ENCODE results near the gene MUL1. TPM values are rescaled to one million over a fixed set of nuclear protein-coding genes. Genes with fewer than 3 reads are reported as not detected.
A peak's percentile ranks its signal among the peaks of the same experiment; 100 is the strongest.
"Not testable (repeated sequence)": the region's sequence is repeated elsewhere in the genome, so short reads cannot be mapped to it uniquely, and the experiment has no call there.

The MUL1 gene
- total and polyA plus RNA-seq, 2 experiments from 2014 or later, result 50.6 to 50.7 TPM

GRCh38 chr1:20499105-20499504 is 8.8 kb downstream of the MUL1 start:
- no peaks in the 10 kb centered on the region for H3K9me2 ChIP-seq (ENCODE audit: insufficient read depth)
- 66 to 69% methylated on average over 5 of the region's 5 CpGs for WGBS, 2 experiments (ENCODE audit: low coverage in 1 of 2, low lambda C conversion rate in 2 of 2, missing lambda C conversion rate in 2 of 2)
- in situ Hi-C loops (cut with MboI), result no loop called here

DNA sequence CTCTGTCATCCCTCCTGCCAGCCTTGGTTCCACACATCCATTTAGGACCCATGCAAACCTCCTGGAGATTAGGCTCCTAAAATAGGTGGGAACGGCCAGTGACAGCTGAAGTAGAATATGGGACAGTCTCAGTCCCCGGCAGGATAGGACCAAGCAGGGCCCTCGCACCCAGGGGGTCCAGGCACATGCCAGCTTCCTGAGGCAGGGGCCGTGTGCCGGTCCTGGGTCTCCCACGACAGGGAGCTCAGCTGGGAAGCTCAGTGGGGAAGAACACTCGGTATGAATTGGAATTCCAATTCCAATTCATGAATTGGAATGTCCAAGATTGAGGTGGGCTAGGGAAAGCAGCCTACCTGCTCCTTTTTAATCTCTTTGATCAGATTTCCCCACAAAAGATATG is 9.8 kb downstream of the MUL1 start:
- in situ Hi-C loops (cut with MboI), result no loop called here
- Histone ChIP-seq H3K27ac (no peak overlapping the region), H2AFZ (no peak overlapping the region), H3K4me2 (ENCODE audit: unreplicated experiment) (no peak overlapping the region), H3F3A (ENCODE audit: insufficient read depth) (peaks cover 44% of the 10 kb centered on the region), H3K4me1 (ENCODE audit: insufficient read depth) (peaks cover 27% of the 10 kb centered on the region), H3K9me2 (ENCODE audit: insufficient read depth) (no peaks in the 10 kb centered on the region), H3K27me3 (replicated peaks; ENCODE audit: insufficient read depth) (no peaks in the 10 kb centered on the region), H4K20me1 (ENCODE audit: insufficient read depth) (no peaks in the 10 kb centered on the region), H3K9me3 (ENCODE audit: low read depth) (no peaks in the 10 kb centered on the region), H3K36me3 (ENCODE audit: low read depth) (peaks cover 5% of the 10 kb centered on the region), H3K4me3 (no peak overlapping the region), H3K9ac (no peak overlapping the region), H3K79me2 (ENCODE audit: insufficient read depth) (peaks cover 5% of the 10 kb centered on the region; the same call in 1 of the 2 replicates)
- no peak for TF ChIP-seq EZH2phosphoT487 (IDR thresholded peaks at IDR 0.05; ENCODE audit: insufficient read depth, low read depth)
- no peak for TF ChIP-seq EZH2 (IDR thresholded peaks at IDR 0.05; ENCODE audit: insufficient read depth, poor library complexity, severe bottlenecking)
- WGBS, 2 experiments (ENCODE audit: low coverage in 1 of 2, low lambda C conversion rate in 2 of 2, missing lambda C conversion rate in 2 of 2), result 73 to 79% methylated on average over 7 of the region's 7 CpGs
- DNase-seq, result no peak

More at GRCh38 chr1:20499105-20499504, 8.8 kb downstream of the MUL1 start:
- Histone ChIP-seq H3K36me3 (ENCODE audit: low read depth) (peaks cover 5% of the 10 kb centered on the region), H3F3A (ENCODE audit: insufficient read depth) (peaks cover 37% of the 10 kb centered on the region), H3K4me3 (no peak overlapping the region), H3K79me2 (ENCODE audit: insufficient read depth) (peaks cover 15% of the 10 kb centered on the region), H3K27me3 (replicated peaks; ENCODE audit: insufficient read depth) (no peaks in the 10 kb centered on the region), H3K4me2 (ENCODE audit: unreplicated experiment) (no peak overlapping the region), H3K27ac (no peak overlapping the region), H3K9me3 (ENCODE audit: low read depth) (no peaks in the 10 kb centered on the region), H3K4me1 (ENCODE audit: insufficient read depth) (peaks cover 24% of the 10 kb centered on the region), H2AFZ (no peak overlapping the region), H4K20me1 (ENCODE audit: insufficient read depth) (no peaks in the 10 kb centered on the region), H3K9ac (no peak overlapping the region)
- TF ChIP-seq EZH2phosphoT487 (IDR thresholded peaks at IDR 0.05; ENCODE audit: insufficient read depth, low read depth) (no peak), EZH2 (IDR thresholded peaks at IDR 0.05; ENCODE audit: insufficient read depth, poor library complexity, severe bottlenecking) (no peak)
- DNase-seq, result no peak

- Histone ChIP-seq H3K9me3 (ENCODE audit: low read depth) (no peaks in the 10 kb centered on the region), H3F3A (ENCODE audit: insufficient read depth) (peaks cover 44% of the 10 kb centered on the region), H3K36me3 (ENCODE audit: low read depth) (peaks cover 5% of the 10 kb centered on the region), H3K4me2 (ENCODE audit: unreplicated experiment) (no peak overlapping the region), H3K27ac (no peak overlapping the region), H3K4me3 (no peak overlapping the region), H3K27me3 (replicated peaks; ENCODE audit: insufficient read depth) (no peaks in the 10 kb centered on the region), H2AFZ (no peak overlapping the region), H3K9ac (no peak overlapping the region), H4K20me1 (ENCODE audit: insufficient read depth) (no peaks in the 10 kb centered on the region), H3K79me2 (ENCODE audit: insufficient read depth) (no peaks in the 10 kb centered on the region; the same call in 1 of the 2 replicates), H3K4me1 (ENCODE audit: insufficient read depth) (peaks cover 27% of the 10 kb centered on the region), H3K9me2 (ENCODE audit: insufficient read depth) (no peaks in the 10 kb centered on the region)
- DNase-seq, result no peak
- TF ChIP-seq EZH2phosphoT487 (IDR thresholded peaks at IDR 0.05; ENCODE audit: insufficient read depth, low read depth), result no peak
- no peak for TF ChIP-seq EZH2 (IDR thresholded peaks at IDR 0.05; ENCODE audit: insufficient read depth, poor library complexity, severe bottlenecking)
- in situ Hi-C loops (cut with MboI), result no loop called here
- WGBS, 2 experiments (ENCODE audit: low coverage in 1 of 2, low lambda C conversion rate in 2 of 2, missing lambda C conversion rate in 2 of 2), result 94% methylated on average over 6 of the region's 6 CpGs
These were observed 10.4 kb downstream of the MUL1 start for GRCh38 chr1:20497506-20497905.

GRCh38 chr1:20496725-20497383 is 11.1 kb downstream of the MUL1 start:
- H3K36me3 ChIP-seq (ENCODE audit: low read depth); H3K9ac ChIP-seq; H3K9me3 ChIP-seq (ENCODE audit: low read depth); H4K20me1 ChIP-seq (ENCODE audit: insufficient read depth); H3K27me3 ChIP-seq (replicated peaks; ENCODE audit: insufficient read depth); H3K4me2 ChIP-seq (ENCODE audit: unreplicated experiment); H3K9me2 ChIP-seq (ENCODE audit: insufficient read depth); H2AFZ ChIP-seq; in situ Hi-C loops (cut with MboI); H3K79me2 ChIP-seq (ENCODE audit: insufficient read depth); H3K4me3 ChIP-seq; DNase-seq: not testable (repeated sequence)
- WGBS, 2 experiments (ENCODE audit: low coverage in 1 of 2, low lambda C conversion rate in 2 of 2, missing lambda C conversion rate in 2 of 2), result 83% methylated on average over 12 of the region's 12 CpGs
- Histone ChIP-seq H3K4me1 (ENCODE audit: insufficient read depth) (peaks cover 27% of the 10 kb centered on the region), H3F3A (ENCODE audit: insufficient read depth) (peaks cover 44% of the 10 kb centered on the region), H3K27ac (peak overlapping the region; percentile 96)

Data from GM23248 (cell line).